Measurements from ENCODE around the gene DLG2.

DNA sequence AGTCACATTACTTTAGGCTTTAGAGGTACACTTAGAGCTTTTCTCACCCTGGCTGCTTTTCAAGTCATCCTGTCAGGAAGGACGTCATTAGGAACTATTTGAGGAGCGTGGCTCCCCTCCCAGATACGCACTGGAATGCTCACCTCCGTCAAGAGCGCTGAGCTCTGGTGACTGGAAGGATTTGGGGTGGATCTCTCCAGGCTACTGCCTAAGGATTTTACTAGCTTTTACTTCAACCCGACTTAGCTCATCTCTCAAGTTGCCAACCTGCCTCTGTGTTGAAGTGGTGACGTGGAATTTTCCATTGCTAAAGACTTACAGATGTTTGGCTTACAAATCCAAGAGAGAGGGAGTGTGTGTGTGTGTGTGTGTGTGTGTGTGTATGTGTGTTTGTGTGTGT lies 1985.6 kb downstream of the DLG2 start:
- TF ChIP-seq, protein P1, sequence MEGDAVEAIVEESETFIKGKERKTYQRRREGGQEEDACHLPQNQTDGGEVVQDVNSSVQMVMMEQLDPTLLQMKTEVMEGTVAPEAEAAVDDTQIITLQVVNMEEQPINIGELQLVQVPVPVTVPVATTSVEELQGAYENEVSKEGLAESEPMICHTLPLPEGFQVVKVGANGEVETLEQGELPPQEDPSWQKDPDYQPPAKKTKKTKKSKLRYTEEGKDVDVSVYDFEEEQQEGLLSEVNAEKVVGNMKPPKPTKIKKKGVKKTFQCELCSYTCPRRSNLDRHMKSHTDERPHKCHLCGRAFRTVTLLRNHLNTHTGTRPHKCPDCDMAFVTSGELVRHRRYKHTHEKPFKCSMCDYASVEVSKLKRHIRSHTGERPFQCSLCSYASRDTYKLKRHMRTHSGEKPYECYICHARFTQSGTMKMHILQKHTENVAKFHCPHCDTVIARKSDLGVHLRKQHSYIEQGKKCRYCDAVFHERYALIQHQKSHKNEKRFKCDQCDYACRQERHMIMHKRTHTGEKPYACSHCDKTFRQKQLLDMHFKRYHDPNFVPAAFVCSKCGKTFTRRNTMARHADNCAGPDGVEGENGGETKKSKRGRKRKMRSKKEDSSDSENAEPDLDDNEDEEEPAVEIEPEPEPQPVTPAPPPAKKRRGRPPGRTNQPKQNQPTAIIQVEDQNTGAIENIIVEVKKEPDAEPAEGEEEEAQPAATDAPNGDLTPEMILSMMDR (IDR thresholded peaks at IDR 0.05; ENCODE audit: low read length), result no peak
- TF ChIP-seq EZH2 (IDR thresholded peaks at IDR 0.05; ENCODE audit: borderline replicate concordance, low read length), result no peak

Data from OCI-LY1 (cell line).